Stimulated activated effector memory CD8-positive, alpha-beta T cell treated with anti-CD3 and anti-CD28 coated beads, Interleukin-12 subunit alpha, Interleukin-12 subunit beta, amount 100 ng/mL, for 72 hours (primary cell): Measurements from ENCODE around the gene KIF3B.
"Not testable (repeated sequence)": the region's sequence is repeated elsewhere in the genome, so short reads cannot be mapped to it uniquely, and the experiment has no call there.

Source experiments
- ATAC-seq: fragments of 150-1000 bp; cut with Tn5 transposase; 2 replicates; pipeline ENCODE4 v1.10.0; 2021
- DNase-seq, 2 donors: peaks; one replicate each; pipeline ENCODE4 v3.0.0; 2021 to 2022; ENCODE audit warnings: low spot score in 2 of 2
- H3K27ac Mint-ChIP-seq: one replicate; pipeline ENCODE4 v1.8.0; 2022; ENCODE audit warnings: mild to moderate bottlenecking, mixed read lengths
- H3K36me3 Mint-ChIP-seq: one replicate; pipeline ENCODE4 v1.8.0; 2022; ENCODE audit warnings: mild to moderate bottlenecking, mixed read lengths
- H3K4me1 Mint-ChIP-seq: one replicate; pipeline ENCODE4 v1.8.0; 2022; ENCODE audit warnings: mixed read lengths
- H3K4me3 Mint-ChIP-seq: one replicate; pipeline ENCODE4 v1.8.0; 2022; ENCODE audit warnings: mild to moderate bottlenecking, mixed read lengths
- H3K9me3 Mint-ChIP-seq: one replicate; pipeline ENCODE4 v1.8.0; 2022; ENCODE audit warnings: mixed read lengths

Gene KIF3B

DNA sequence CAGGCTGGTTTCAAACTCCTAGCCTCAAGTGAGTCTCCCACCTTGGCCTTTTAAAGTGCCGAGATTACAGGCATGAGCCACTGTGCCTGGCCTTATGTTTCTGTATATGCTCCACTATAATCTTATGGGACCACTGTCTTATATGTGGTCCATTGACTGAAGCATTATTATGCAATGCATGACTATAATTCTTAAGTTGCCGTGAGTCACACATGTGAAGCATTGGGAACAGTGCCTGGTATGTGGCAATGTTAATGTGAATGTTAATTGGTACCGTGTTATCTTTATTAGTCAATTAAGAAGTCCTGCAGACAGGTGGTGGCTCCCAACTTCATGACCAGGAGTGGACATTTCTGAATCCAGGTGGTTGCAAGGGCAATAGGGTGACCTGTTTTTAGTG is 66.0 kb downstream of the KIF3B start:
- peaks cover 19% of the 10 kb centered on the region for H3K4me1 Mint-ChIP-seq
- H3K27ac Mint-ChIP-seq, result no peak overlapping the region
- no peak for ATAC-seq
- no peak for DNase-seq
- peaks cover 33% of the 10 kb centered on the region for H3K36me3 Mint-ChIP-seq
- no peaks in the 10 kb centered on the region for H3K9me3 Mint-ChIP-seq
- no peak overlapping the region for H3K4me3 Mint-ChIP-seq

GRCh38 chr20:32344835-32345506 is 67.5 kb downstream of the KIF3B start:
- H3K4me3 Mint-ChIP-seq, result no peak overlapping the region
- DNase-seq (no peak), ATAC-seq (no peak)
- H3K36me3 Mint-ChIP-seq, result peaks cover 40% of the 10 kb centered on the region
- H3K4me1 Mint-ChIP-seq, result peaks cover 14% of the 10 kb centered on the region
- no peak overlapping the region for H3K27ac Mint-ChIP-seq
- H3K9me3 Mint-ChIP-seq, result no peaks in the 10 kb centered on the region

- DNase-seq (no peak), ATAC-seq (no peak)
- H3K4me3 Mint-ChIP-seq, result no peak overlapping the region
- no peaks in the 10 kb centered on the region for H3K9me3 Mint-ChIP-seq
- H3K36me3 Mint-ChIP-seq, result peaks cover 47% of the 10 kb centered on the region
- H3K27ac Mint-ChIP-seq, result no peak overlapping the region
- peaks cover 7% of the 10 kb centered on the region for H3K4me1 Mint-ChIP-seq
Measured at GRCh38 chr20:32348207-32348606, 70.8 kb downstream of the KIF3B start.

GRCh38 chr20:32350421-32350820 is 73.0 kb downstream of the KIF3B start:
- DNase-seq (no peak), ATAC-seq (no peak)
- H3K9me3 Mint-ChIP-seq, result no peaks in the 10 kb centered on the region
- H3K4me3 Mint-ChIP-seq, result no peak overlapping the region
- H3K4me1 Mint-ChIP-seq, result peaks cover 24% of the 10 kb centered on the region
- peaks cover 50% of the 10 kb centered on the region for H3K36me3 Mint-ChIP-seq
- H3K27ac Mint-ChIP-seq, result no peak overlapping the region

DNA sequence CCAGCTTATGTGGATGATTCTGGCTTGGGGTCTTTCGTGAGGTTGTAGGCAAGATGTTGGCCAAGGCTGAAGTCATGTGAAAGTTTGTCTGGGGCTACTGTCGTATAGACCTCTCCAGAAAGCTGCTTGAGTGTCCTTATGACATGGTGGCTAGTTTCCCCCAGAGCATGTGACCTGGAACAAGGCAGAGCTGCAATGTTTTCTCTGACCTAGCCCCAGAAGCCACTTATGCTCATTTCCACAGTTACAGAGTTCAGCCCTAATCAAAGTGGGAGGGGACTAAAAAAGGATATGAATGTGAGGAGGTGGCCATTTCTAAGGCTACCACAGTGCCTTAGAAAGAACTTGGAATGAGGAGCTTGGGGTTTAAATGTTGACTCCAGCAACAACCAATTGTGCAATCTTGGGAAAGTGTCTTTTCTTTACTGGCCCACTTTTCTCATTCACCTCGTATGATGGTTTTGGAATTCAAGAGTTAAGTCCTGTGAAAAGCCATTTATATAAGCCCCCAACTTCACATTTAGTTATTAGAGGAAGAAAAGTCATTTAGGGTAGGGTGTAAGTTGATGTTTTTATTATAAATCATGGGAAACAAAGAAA is 74.8 kb downstream of the KIF3B start:
- no peak for ATAC-seq
- Mint-ChIP-seq H3K9me3 (no peaks in the 10 kb centered on the region), H3K4me1 (peaks cover 41% of the 10 kb centered on the region), H3K36me3 (peaks cover 48% of the 10 kb centered on the region), H3K27ac (no peak overlapping the region), H3K4me3 (no peak overlapping the region)
- no peak for DNase-seq

- Mint-ChIP-seq H3K4me1 (peaks cover 46% of the 10 kb centered on the region), H3K27ac (peak overlapping the region; percentile 89), H3K4me3 (peak overlapping the region; percentile 91), H3K9me3 (no peaks in the 10 kb centered on the region), H3K36me3 (peaks cover 49% of the 10 kb centered on the region)
- DNase-seq (no peak), ATAC-seq (no peak)
Measured at GRCh38 chr20:32353848-32354496, 76.5 kb downstream of the KIF3B start.

DNA sequence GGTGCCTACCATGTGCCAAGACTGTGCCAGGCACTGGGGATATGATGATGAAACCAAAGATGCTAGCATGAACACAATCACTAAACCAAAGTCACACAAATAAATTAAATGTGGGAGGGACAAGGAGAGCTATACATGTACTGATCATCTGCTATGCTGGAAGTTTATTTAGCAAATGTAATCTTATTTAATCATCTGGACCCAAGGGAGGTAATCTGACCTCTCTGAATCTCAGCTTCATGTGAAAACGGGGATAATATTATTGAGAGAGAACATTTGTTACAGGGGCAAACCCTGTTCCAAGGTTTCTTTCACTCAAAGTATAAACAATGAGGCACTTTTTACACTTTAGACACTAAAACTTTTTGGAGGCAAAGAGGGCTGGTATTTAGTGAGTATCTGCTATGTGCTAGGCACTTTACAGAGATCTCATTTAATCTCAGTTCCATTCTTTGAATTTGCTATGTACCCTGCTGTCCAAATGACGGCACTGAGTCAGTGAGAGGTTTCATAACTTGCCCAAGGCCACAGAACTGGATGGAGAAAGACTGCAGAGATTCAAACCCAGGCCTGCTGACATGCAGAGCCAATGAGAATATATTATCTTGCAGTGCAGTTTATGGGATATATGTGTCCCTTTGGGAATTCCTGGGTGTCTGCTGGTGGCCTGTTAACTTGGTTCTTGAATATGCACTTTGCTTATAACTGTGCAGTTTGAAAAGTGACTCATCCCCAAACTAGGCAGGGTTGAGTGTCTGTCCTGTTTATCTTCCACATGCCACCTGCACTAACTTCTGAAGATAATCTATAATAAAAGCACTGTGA is 77.4 kb downstream of the KIF3B start:
- Mint-ChIP-seq H3K9me3 (no peaks in the 10 kb centered on the region), H3K4me3 (peak overlapping the region; percentile 91), H3K4me1 (peaks cover 52% of the 10 kb centered on the region), H3K36me3 (peaks cover 49% of the 10 kb centered on the region), H3K27ac (peak overlapping the region; percentile 89)
- DNase-seq (peak; percentile 29 to 75), ATAC-seq (peak; percentile 45)

GRCh38 chr20:32355417-32355841 is 78.0 kb downstream of the KIF3B start:
- peaks cover 57% of the 10 kb centered on the region for H3K4me1 Mint-ChIP-seq
- H3K36me3 Mint-ChIP-seq, result peaks cover 50% of the 10 kb centered on the region
- no peaks in the 10 kb centered on the region for H3K9me3 Mint-ChIP-seq
- ATAC-seq (peak; percentile 65), DNase-seq (peak in 1 of 2 donors; percentile 61)
- H3K4me3 Mint-ChIP-seq, result peak overlapping the region; percentile 91
- H3K27ac Mint-ChIP-seq, result peak overlapping the region; percentile 89

- Mint-ChIP-seq H3K27ac (peak overlapping the region; percentile 89), H3K36me3 (peaks cover 57% of the 10 kb centered on the region), H3K4me3 (peak overlapping the region; percentile 91), H3K4me1 (peaks cover 64% of the 10 kb centered on the region)
- not testable (repeated sequence) for ATAC-seq, DNase-seq, H3K9me3 Mint-ChIP-seq
Measured at GRCh38 chr20:32355907-32356621, 78.6 kb downstream of the KIF3B start.

- Mint-ChIP-seq H3K27ac (peak overlapping the region; percentile 99), H3K4me3 (peak overlapping the region; percentile 91), H3K9me3 (no peaks in the 10 kb centered on the region), H3K36me3 (peaks cover 60% of the 10 kb centered on the region), H3K4me1 (peaks cover 71% of the 10 kb centered on the region)
- no peak for ATAC-seq
- DNase-seq, result no peak
Measured at GRCh38 chr20:32356622-32357374, 79.3 kb downstream of the KIF3B start.

- H3K27ac Mint-ChIP-seq, result peak overlapping the region; percentile 99
- ATAC-seq (no peak), DNase-seq (no peak)
- H3K9me3 Mint-ChIP-seq, result no peaks in the 10 kb centered on the region
- peaks cover 60% of the 10 kb centered on the region for H3K36me3 Mint-ChIP-seq
- peak overlapping the region; percentile 91 for H3K4me3 Mint-ChIP-seq
- H3K4me1 Mint-ChIP-seq, result peaks cover 71% of the 10 kb centered on the region
Measured at GRCh38 chr20:32357375-32357868, 80.0 kb downstream of the KIF3B start.

DNA sequence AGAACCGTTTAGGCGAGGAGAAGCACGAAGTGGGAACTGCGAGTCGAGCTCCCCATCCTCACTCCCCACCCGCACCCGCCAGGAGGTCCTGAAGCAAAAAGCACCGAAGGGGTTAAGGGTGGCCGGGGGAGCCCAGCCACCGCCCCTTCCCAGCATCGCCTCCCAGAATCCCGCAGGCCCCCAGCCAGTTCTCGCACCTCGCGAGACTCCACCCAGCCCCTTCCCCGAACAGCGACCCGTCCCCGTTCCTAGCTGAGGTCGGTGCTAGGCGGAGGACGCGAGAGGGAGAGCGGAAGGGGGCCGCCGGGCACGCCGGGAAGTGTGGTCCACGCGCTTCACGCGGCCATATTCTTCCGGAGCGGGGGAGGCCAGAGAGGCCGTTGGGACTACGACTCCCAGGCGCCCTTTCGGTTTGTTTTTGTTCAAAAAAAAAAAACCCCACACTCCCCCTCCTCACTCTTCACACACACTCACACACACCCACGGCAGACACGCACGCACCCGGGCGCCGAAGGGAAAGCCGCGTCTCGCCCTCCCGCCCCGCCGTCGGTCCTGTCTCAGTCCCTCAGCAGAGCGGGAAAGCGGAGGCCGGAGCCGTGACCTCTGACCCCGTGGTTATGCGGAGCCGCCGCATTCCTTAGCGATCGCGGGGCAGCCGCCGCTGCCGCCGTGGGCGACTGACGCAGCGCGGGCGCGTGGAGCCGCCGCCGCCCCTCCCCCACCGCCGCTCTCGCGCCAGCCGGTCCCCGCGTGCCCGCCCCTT is 80.6 kb downstream of the KIF3B start, which contains the start of gene ASXL1:
ASXL1 (plus strand) TSS at position 463 of the 763 bp plus-strand sequence. CDS start 445 bp downstream, outside the sequence.
- ATAC-seq (peak; percentile 84), DNase-seq (peak; percentile 83 to 99)
- peak within 1 kb of the TSS; percentile 91 for H3K4me3 Mint-ChIP-seq
- H3K27ac Mint-ChIP-seq, result peak within 1 kb of the TSS; percentile 99
- peaks cover 67% of the 10 kb centered on the region for H3K36me3 Mint-ChIP-seq
- no peaks in the 10 kb centered on the region for H3K9me3 Mint-ChIP-seq
- H3K4me1 Mint-ChIP-seq, result peaks cover 76% of the 10 kb centered on the region

DNA sequence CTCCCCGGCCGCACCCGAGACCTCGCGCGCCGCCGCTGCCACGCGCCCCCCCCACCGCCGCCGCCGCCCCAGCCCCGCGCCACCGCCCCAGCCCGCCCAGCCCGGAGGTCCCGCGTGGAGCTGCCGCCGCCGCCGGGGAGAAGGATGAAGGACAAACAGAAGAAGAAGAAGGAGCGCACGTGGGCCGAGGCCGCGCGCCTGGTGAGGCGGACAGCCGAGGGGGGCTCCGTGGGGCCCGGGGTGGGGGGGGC is 81.1 kb downstream of the KIF3B start:
- Mint-ChIP-seq H3K36me3 (peaks cover 72% of the 10 kb centered on the region), H3K4me1 (peaks cover 81% of the 10 kb centered on the region)

More for the DNA sequence above, 81.1 kb downstream of the KIF3B start:
- ATAC-seq (no peak), DNase-seq (no peak)
- H3K9me3 Mint-ChIP-seq, result no peaks in the 10 kb centered on the region
- peak overlapping the region; percentile 99 for H3K27ac Mint-ChIP-seq
- H3K4me3 Mint-ChIP-seq, result peak overlapping the region; percentile 91
